Chondrocyte (in vitro differentiated cells): ENCODE measurements around the gene TIMP4. TPM values are rescaled to one million over a fixed set of nuclear protein-coding genes. Genes with fewer than 3 reads are reported as not detected.

Experiments used
- DNase-seq: peaks from one replicate; pipeline ENCODE4 v3.0.0; 2021; ENCODE audit warnings: mixed read lengths, low spot score
- H3K27ac Mint-ChIP-seq: one replicate; pipeline ENCODE4 v1.8.0; 2021; ENCODE audit warnings: mild to moderate bottlenecking, moderate library complexity, mixed read lengths; ENCODE audit not compliant: unreplicated experiment
- H3K27me3 Mint-ChIP-seq: 2 replicates; pipeline ENCODE4 v1.8.0; 2021; ENCODE audit warnings: low read depth, mixed read lengths
- H3K36me3 Mint-ChIP-seq: 2 replicates; pipeline ENCODE4 v1.8.0; 2021; ENCODE audit warnings: low read depth, mixed read lengths
- H3K4me1 Mint-ChIP-seq: 2 replicates; pipeline ENCODE4 v1.8.0; 2021; ENCODE audit warnings: low read depth, mild to moderate bottlenecking, mixed read lengths
- H3K4me3 Mint-ChIP-seq: one replicate; pipeline ENCODE4 v1.8.0; 2021; ENCODE audit warnings: mild to moderate bottlenecking, moderate library complexity, mixed read lengths; ENCODE audit not compliant: unreplicated experiment
- H3K9me3 Mint-ChIP-seq: 2 replicates; pipeline ENCODE4 v1.8.0; 2021; ENCODE audit warnings: low read depth, mixed read lengths
- total RNA-seq: library from RNA; stranded (reverse); gene quantifications from 3 replicates; pipeline ENCODE4 v1.2.1, GENCODE V29; 2021
- TF ChIP-seq, protein P1 (sequence below): fragments of 200-600 bp; sonication (generic); IDR thresholded peaks from 2 replicates; pipeline ENCODE4 v1.5.0; 2021; ENCODE audit warnings: antibody characterized with exemption, mild to moderate bottlenecking, moderate library complexity

TIMP4 gene
- total RNA-seq, 1 donor from 2014 or later, result 31.3 TPM

DNA sequence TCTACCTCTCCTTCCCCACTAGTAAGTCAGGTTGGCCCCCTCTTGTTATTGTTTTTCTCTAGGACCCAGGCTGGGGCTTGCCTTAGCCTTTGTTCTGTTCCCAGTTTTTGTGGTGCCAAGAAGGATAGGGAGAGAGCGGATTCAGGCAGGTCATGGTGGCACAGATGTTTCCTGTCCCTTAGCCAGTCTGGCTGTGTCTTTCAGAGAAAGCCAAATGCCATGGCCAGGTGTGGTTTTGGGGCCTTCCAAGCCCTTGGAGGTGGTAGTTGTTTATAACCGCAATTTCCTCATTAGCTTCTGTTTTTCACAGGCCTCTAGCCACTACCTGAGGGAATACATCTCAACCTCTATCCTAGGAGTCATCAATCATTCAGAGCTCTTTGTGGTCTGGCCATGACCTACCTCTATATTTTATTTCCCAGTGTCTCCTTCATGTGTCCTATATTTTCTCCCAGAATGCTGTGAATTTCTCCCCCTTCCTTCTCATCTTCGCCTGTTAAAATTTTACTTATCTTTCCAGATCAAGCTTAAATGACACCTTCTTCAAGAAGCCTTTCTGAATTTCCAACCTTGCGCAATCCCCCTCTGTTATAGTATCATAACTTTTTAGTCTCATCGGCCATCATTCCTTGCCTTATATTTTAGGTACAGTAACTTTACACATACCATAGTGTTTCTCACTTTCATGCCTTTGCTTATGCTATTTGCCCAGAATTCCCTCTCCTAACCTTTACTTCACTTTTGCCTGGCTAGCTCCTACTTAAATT, 38.2 kb downstream of the TIMP4 start:
- DNase-seq, result no peak
- Mint-ChIP-seq H3K36me3 (peaks cover 2% of the 10 kb centered on the region), H3K4me1 (no peaks in the 10 kb centered on the region), H3K27ac (no peak overlapping the region), H3K27me3 (peaks cover 57% of the 10 kb centered on the region), H3K4me3 (no peak overlapping the region), H3K9me3 (no peaks in the 10 kb centered on the region)
- TF ChIP-seq, protein P1, sequence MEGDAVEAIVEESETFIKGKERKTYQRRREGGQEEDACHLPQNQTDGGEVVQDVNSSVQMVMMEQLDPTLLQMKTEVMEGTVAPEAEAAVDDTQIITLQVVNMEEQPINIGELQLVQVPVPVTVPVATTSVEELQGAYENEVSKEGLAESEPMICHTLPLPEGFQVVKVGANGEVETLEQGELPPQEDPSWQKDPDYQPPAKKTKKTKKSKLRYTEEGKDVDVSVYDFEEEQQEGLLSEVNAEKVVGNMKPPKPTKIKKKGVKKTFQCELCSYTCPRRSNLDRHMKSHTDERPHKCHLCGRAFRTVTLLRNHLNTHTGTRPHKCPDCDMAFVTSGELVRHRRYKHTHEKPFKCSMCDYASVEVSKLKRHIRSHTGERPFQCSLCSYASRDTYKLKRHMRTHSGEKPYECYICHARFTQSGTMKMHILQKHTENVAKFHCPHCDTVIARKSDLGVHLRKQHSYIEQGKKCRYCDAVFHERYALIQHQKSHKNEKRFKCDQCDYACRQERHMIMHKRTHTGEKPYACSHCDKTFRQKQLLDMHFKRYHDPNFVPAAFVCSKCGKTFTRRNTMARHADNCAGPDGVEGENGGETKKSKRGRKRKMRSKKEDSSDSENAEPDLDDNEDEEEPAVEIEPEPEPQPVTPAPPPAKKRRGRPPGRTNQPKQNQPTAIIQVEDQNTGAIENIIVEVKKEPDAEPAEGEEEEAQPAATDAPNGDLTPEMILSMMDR, result no peak

DNA sequence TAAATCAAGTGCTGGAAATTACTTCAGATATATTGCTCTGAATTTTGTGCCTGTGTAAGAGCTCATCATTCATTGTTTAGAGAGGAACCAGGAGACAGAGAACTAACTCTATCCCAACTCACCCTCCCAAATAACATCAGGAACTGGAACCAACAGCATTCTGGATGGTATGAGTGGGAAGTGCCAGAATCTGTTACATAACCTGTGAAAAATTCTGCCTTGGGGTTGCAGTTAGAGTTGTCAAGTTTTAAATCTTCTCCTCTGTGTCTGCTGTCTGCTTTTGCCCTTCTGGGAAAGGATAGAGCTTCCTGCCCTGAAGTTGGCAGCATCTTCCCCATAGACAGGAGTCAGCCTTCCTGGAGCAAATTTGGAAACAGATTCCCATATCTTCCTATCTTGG, 41.2 kb downstream of the TIMP4 start:
- Mint-ChIP-seq H3K27me3 (peaks cover 59% of the 10 kb centered on the region), H3K27ac (no peak overlapping the region), H3K36me3 (peaks cover 2% of the 10 kb centered on the region), H3K4me3 (no peak overlapping the region), H3K4me1 (no peaks in the 10 kb centered on the region), H3K9me3 (peaks cover 3% of the 10 kb centered on the region)
- TF ChIP-seq, protein P1, result no peak
- no peak for DNase-seq

DNA sequence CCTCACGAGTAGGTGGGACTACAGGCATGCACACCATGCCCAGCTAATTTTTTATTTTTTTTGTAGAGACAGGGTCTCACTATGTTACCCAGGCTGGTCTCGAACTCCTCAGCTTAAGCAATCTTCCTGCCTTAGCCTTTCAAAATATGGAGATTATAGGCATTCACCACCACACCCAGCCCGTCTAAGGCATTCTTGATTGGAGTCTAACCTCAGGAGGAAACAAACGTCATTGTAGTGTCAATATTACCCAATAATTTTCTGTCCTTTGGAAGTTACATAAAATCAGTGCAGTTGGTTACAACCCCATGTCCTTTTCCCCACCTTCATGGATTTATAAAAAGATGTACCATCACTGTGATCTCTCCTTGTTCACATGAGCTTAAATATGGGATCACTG, 41.8 kb downstream of the TIMP4 start:
- TF ChIP-seq, protein P1, result no peak
- Mint-ChIP-seq H3K27ac (no peak overlapping the region), H3K9me3 (peaks cover 3% of the 10 kb centered on the region), H3K36me3 (peaks cover 2% of the 10 kb centered on the region), H3K27me3 (peaks cover 60% of the 10 kb centered on the region), H3K4me1 (no peaks in the 10 kb centered on the region), H3K4me3 (no peak overlapping the region)
- no peak for DNase-seq

DNA sequence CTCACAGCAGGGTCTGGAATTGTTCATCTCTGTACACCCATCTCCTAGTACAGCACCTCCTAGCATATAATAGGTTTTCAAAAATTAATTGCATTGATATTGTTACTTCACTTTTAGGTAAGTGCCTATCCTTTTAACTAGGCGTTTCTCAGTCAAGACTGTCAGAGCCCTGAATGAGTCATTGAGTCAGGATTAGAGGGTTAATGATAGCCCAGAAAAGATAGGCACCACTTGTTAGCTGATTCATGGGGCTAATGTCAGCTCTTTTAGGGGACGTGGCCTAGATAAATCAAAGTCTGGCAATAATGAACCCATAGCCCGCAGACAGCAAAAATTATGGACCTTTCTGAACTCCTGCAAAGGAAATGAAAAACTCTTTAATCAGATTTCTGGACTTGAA, 42.9 kb downstream of the TIMP4 start:
- Mint-ChIP-seq H3K36me3 (peaks cover 2% of the 10 kb centered on the region), H3K27ac (no peak overlapping the region), H3K9me3 (peaks cover 7% of the 10 kb centered on the region), H3K4me1 (no peaks in the 10 kb centered on the region), H3K4me3 (no peak overlapping the region), H3K27me3 (peaks cover 59% of the 10 kb centered on the region)
- TF ChIP-seq, protein P1, result no peak
- DNase-seq, result no peak

DNA sequence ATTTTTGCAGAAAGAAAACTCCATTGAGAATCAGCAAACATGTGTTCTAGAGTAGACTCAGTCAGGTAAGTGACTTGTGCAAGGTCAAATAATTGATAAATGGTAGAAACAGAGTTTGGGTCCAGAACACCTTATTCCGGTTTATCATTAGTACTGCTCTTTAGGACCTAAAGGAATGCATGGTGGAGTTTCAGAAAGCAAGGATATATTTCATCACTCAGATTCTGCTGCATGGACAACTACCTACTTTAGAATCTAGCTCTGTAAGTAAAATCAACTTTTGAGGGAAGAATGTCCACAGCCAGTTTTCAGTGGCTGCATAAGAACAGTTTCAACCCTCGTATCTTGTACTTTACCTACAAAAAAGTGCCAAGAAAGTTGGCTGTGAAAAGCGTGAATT, 43.6 kb downstream of the TIMP4 start:
- Mint-ChIP-seq H3K36me3 (peaks cover 2% of the 10 kb centered on the region), H3K27ac (no peak overlapping the region), H3K4me1 (no peaks in the 10 kb centered on the region), H3K4me3 (no peak overlapping the region), H3K27me3 (peaks cover 60% of the 10 kb centered on the region), H3K9me3 (peaks cover 10% of the 10 kb centered on the region)
- DNase-seq, result no peak
- TF ChIP-seq, protein P1, result no peak
